GM21723 (cell line): ENCODE data around the gene TRABD2A.
"Not testable (repeated sequence)": the region's sequence is repeated elsewhere in the genome, so short reads cannot be mapped to it uniquely, and the experiment has no call there.

ENCODE experiments used
- ATAC-seq: cut with Tn5 transposase; IDR thresholded peaks from one replicate; pipeline ENCODE4 v1.9.1; 2021; ENCODE audit warnings: mild to moderate bottlenecking, moderate library complexity; ENCODE audit not compliant: unreplicated experiment

TRABD2A gene

GRCh38 chr2:84785950-84786349, 94.9 kb downstream of the TRABD2A start:
- no peak for ATAC-seq

DNA sequence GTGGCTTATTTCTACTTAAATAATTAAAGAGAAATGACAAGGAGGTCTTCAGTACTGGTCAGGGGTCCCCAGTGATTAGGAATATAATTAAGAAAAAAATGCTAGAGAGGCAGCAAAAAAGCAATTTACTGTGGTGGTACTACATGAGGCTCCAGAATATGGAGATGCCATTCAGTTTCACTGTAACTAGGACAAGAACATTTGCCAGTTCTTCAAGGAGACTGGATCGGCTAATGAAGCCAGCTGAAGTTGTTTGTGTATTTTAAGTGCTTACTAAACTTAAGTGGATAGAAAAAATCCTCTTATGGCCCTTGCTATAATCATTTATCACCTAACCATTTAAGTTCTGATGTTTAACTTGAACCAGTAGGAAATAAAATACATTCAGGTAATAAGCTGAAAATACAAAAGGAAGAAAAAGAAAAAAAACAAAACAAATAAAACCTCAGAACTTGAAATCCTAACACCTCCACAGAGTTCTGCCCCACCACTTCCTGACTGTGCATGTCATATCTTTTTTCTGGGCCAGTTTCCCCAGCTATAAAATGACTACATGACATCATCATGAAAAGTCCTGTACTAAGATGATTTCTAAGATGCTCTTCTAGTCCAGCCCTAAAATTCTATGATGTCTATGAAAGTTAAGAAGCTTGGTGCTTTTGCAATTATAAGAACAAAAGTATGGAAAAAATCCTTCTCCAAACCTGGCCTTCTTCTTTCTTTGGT, 98.0 kb downstream of the TRABD2A start:
- ATAC-seq = peak; percentile 8

- peak; percentile 88 for ATAC-seq
These were observed 98.8 kb downstream of the TRABD2A start for GRCh38 chr2:84781942-84782716.

DNA sequence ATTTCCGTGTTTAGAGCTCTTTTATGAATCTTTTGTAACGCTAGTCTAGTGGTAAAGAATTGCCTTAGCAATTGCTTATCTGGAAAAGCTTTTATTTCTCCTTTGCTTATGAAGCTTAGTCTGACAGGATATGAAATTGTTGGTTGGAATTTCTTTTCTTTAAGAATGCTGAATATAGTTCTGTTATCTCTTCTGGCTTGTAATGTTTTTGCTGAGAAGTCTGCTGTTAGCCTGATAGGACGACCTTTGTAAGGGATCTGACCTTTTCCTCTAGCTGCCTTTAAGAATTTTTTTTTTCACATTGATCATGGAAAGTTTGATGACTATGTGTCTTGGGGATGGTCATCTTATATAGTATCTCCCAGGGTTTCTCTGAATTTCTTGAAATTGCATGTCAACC, 101.1 kb downstream of the TRABD2A start:
- no peak for ATAC-seq

DNA sequence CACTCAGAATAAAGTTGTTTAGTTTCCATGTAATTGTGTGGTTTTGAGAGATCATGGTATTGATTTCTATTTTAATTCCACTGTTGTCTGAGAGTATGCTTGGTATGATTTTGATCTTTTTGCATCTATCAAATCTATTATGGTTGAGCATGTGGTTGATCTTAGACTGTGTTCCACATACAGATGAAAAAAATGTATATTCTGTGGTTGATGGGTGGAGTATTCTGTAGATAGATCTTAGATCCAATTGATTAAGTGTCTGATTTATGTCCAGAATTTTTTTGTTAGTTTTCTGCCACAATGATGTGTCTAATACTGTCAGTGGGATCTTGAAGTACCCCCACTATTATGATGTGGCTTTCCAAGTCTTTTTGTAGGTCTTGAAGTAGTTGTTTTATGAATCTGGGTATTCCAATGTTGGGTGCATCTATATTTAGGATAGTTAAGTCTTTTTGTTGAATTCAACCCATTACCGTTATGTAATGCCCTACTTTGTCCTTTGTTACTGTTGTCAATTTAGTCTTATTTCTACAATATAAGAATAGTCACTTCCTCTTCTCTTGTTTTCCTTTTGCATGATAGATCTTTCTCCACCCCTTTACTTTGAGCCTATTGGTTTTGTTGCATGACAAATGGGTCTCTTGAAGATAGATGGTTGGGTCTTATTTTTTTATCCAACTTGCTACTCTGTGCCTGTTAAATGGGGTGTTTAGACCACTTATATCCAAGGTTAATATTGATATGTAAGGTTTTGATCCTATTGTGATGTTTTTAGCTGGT, 101.8 kb downstream of the TRABD2A start:
- ATAC-seq = no peak

DNA sequence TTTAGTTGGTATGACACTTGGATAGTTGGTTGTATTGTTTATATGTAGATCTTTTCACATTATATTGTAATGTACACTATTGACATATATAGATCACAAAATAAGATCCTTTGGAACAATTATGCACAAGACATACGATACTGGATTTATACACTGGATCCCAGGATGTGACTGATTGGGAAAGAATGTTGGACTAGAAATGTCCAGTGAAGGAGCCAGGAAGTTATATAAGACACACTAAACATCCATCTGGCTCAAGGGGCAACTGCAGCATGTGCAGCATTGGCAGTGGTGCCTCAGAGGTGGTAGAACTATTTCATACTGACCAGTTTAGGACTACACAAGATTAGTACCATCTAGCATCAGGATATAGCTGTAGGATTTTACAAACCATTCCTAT, 104.9 kb downstream of the TRABD2A start:
- no peak for ATAC-seq

DNA sequence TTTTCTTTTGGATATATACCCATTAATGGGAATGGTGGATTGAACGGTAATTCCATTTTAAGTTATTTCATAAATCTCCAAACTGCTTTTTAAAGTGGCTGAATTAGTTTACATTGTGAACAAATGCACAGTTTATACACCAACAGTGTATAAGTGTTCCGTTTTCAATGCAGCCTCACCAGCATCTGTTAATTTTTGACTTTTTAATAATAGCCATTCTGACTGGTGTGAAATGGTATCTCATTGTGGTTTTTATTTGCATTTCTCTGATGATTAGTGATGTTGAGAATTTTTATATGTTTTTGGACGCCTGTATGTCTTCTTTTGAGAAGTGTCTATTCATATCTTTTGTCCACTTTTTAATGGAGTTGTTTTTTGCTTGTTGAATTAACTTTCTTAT, 107.3 kb downstream of the TRABD2A start:
- ATAC-seq = not testable (repeated sequence)
